K562 (cell line): ENCODE results near the gene UBE2O. TPM values are rescaled to one million over a fixed set of nuclear protein-coding genes. Genes with fewer than 3 reads are reported as not detected.

Experiments
- ATAC-seq: fragments of 200-7000 bp; cut with Tn5 transposase; 3 replicates; pipeline ENCODE4 v1.9.1; 2020; ENCODE audit warnings: moderate library complexity
- BruUV-seq: library from RNA; stranded (reverse); fragments of 400-500 nt; replicated peaks from 2 replicates; lab custom pipeline; 2021; lab: Mats Ljungman, UMichigan
- CTCF ChIA-PET: fragments of 300-600 bp; formaldehyde crosslinking; extraction: SDS; loops from one replicate; lab custom pipeline; 2021; ENCODE audit warnings: low intra/inter-chr PET ratio; lab: Yijun Ruan, JAX
- POLR2A ChIA-PET: fragments of 300-600, 350-650 bp; sonication (Branson Sonifier 250); formaldehyde crosslinking; extraction: SDS; loops from one replicate; lab custom pipeline; 2021; ENCODE audit warnings: antibody characterized with exemption, inconsistent platforms; lab: Yijun Ruan, JAX
- DNase-seq, 4 experiments: peaks; one replicate each; pipeline versions ENCODE4 v3.0.0 to v3.0.0-alpha.2; 2011 to 2018; ENCODE audit warnings: low spot score in 3 of 4, mixed read lengths in 3 of 4; ENCODE audit errors: extremely low read depth in 1 of 4
- FAIRE-seq: peaks from 2 replicates; lab custom pipeline; 2011; peaks lifted over from hg19 to GRCh38; lab: Jason Lieb, UNC
- H2AFZ ChIP-seq: 2 replicates; pipeline ENCODE4 v1.6.0; 2011; ENCODE audit warnings: low read depth, low read length, control low read depth, inconsistent platforms
- H3K27ac ChIP-seq: fragments of 200-600 bp; 3 replicates; pipeline ENCODE4 v1.8.0; 2011; ENCODE audit warnings: low read depth, mild to moderate bottlenecking, control low read depth, inconsistent platforms, low read length, moderate library complexity, mixed read lengths; ENCODE audit errors: extremely low read depth
- H3K27me3 ChIP-seq, 2 experiments: fragments of 300-600 bp in 1 of 2; 2 replicates in 1 of 2; 3 replicates in 1 of 2; pipeline versions ENCODE4 v1.6.0 to v1.8.0; 2011; ENCODE audit warnings: inconsistent platforms in 2 of 2, low read length in 2 of 2, mild to moderate bottlenecking in 1 of 2, mixed read lengths in 1 of 2, moderate library complexity in 1 of 2; ENCODE audit not compliant: control insufficient read depth in 2 of 2, insufficient read depth in 2 of 2
- H3K36me3 ChIP-seq: fragments of 300-600 bp; 3 replicates; pipeline ENCODE4 v1.8.0; 2011; ENCODE audit warnings: mild to moderate bottlenecking, low read length, inconsistent platforms; ENCODE audit not compliant: control insufficient read depth, insufficient read depth
- H3K4me1 ChIP-seq, 2 experiments: fragments of 200-600 bp in 1 of 2; replicated peaks in 1 of 2; 2 replicates in 1 of 2; 3 replicates in 1 of 2; pipeline versions ENCODE4 v1.5.1 to v1.8.0; 2011; ENCODE audit warnings: inconsistent platforms in 2 of 2, low read length in 2 of 2, mild to moderate bottlenecking in 1 of 2, mixed read lengths in 1 of 2, moderate library complexity in 1 of 2; ENCODE audit not compliant: control insufficient read depth in 2 of 2, insufficient read depth in 2 of 2
- H3K4me2 ChIP-seq: 2 replicates; pipeline ENCODE4 v1.6.1; 2011; ENCODE audit warnings: low read length, control low read depth, inconsistent platforms, mixed read lengths; ENCODE audit not compliant: insufficient read depth
- H3K4me3 ChIP-seq: fragments of 200-600 bp; sonication (generic), shearing (Covaris generic); 2 replicates; pipeline ENCODE4 v1.5.1; 2016; ENCODE audit warnings: control low read depth, inconsistent platforms
- H3K79me2 ChIP-seq: fragments of 200-600 bp; 3 replicates; pipeline ENCODE4 v1.8.0; 2011; ENCODE audit warnings: low read length, inconsistent platforms; ENCODE audit not compliant: control insufficient read depth, insufficient read depth
- H3K9ac ChIP-seq, 2 experiments: 2 replicates each; pipeline versions ENCODE4 v1.6.0 to v1.6.1; 2011; ENCODE audit warnings: low read depth in 2 of 2, low read length in 2 of 2, control low read depth in 1 of 2, inconsistent platforms in 1 of 2, mild to moderate bottlenecking in 1 of 2, mixed read lengths in 1 of 2; ENCODE audit not compliant: insufficient read depth in 1 of 2
- H3K9me1 ChIP-seq: one replicate; pipeline ENCODE4 v1.6.0; 2011; ENCODE audit warnings: inconsistent platforms, mild to moderate bottlenecking, low read length, moderate library complexity; ENCODE audit not compliant: control insufficient read depth, insufficient read depth
- H3K9me3 ChIP-seq: replicated peaks from 2 replicates; pipeline ENCODE4 v1.5.1; 2011; ENCODE audit warnings: low read depth, low read length, inconsistent platforms; ENCODE audit not compliant: control insufficient read depth, insufficient read depth
- H4K20me1 ChIP-seq: replicated peaks from 2 replicates; pipeline ENCODE4 v1.6.1; 2011; ENCODE audit warnings: low read length, inconsistent platforms, mixed read lengths; ENCODE audit not compliant: control insufficient read depth, insufficient read depth
- ARID4B ChIP-seq: sonication (generic); formaldehyde crosslinking; IDR thresholded peaks from 2 replicates; pipeline ENCODE4 v1.8.0; 2022; ENCODE audit warnings: mild to moderate bottlenecking, missing genetic modification reagents
- GTF2B ChIP-seq: IDR thresholded peaks from 2 replicates; pipeline ENCODE4 v1.6.1; 2011; ENCODE audit not compliant: insufficient read length; ENCODE audit errors: extremely low read depth
- HES1 ChIP-seq: fragments of 450-650 bp; IDR thresholded peaks from 2 replicates; pipeline ENCODE4 v1.6.1; 2016; ENCODE audit warnings: low read depth, mild to moderate bottlenecking, moderate library complexity
- KDM4B ChIP-seq, 2 experiments: fragments of 450-650 bp in 1 of 2; sonication (generic) in 1 of 2; IDR thresholded peaks; 2 replicates each; pipeline ENCODE4 v1.6.1; 2016 to 2017; ENCODE audit warnings: borderline replicate concordance in 2 of 2, antibody characterized with exemption in 1 of 2, low read depth in 1 of 2, mild to moderate bottlenecking in 1 of 2
- KHSRP ChIP-seq: fragments of 450-650 bp; IDR thresholded peaks from 2 replicates; pipeline ENCODE4 v1.6.1; 2017
- LEF1 ChIP-seq: fragments of 450-650 bp; IDR thresholded peaks from 2 replicates; pipeline ENCODE4 v1.6.1; 2016; ENCODE audit warnings: mild to moderate bottlenecking
- PHF8 ChIP-seq: fragments of 200-600 bp; sonication (generic); IDR thresholded peaks from 2 replicates; pipeline ENCODE4 v1.6.1; 2012; ENCODE audit warnings: mixed run types, mild to moderate bottlenecking, inconsistent platforms, low read length, moderate library complexity, borderline replicate concordance
- RBM15 ChIP-seq: fragments of 200-400 bp; formaldehyde crosslinking; IDR thresholded peaks from 2 replicates; pipeline ENCODE4 v1.6.1; 2018; ENCODE audit warnings: mild to moderate bottlenecking, low read length, moderate library complexity; ENCODE audit not compliant: insufficient read depth
- SAFB2 ChIP-seq: fragments of 200-400 bp; formaldehyde crosslinking; IDR thresholded peaks from 2 replicates; pipeline ENCODE4 v1.6.1; 2018; ENCODE audit warnings: borderline replicate concordance, low read length, low read depth, moderate library complexity; ENCODE audit not compliant: severe bottlenecking
- SMARCA4 ChIP-seq: fragments of 450-650 bp; IDR thresholded peaks from 2 replicates; pipeline ENCODE4 v1.6.1; 2016
- SOX6 ChIP-seq: fragments of 450-650 bp; IDR thresholded peaks from 2 replicates; pipeline ENCODE4 v1.6.1; 2014; ENCODE audit warnings: mild to moderate bottlenecking
- THRA ChIP-seq: fragments of 450-650 bp; IDR thresholded peaks from 2 replicates; pipeline ENCODE4 v1.6.1; 2017; ENCODE audit warnings: mild to moderate bottlenecking, moderate library complexity
- WHSC1 ChIP-seq: IDR thresholded peaks from one replicate; pipeline ENCODE4 v1.6.1; 2012; ENCODE audit warnings: low read length, control low read depth, inconsistent platforms
- ZBTB2 ChIP-seq: fragments of 450-650 bp; IDR thresholded peaks from 2 replicates; pipeline ENCODE4 v1.6.1; 2016; ENCODE audit warnings: antibody characterized with exemption
- ZNF175 ChIP-seq: fragments of 200-800 bp; sonication (Bioruptor generic); IDR thresholded peaks from 2 replicates; pipeline ENCODE4 v1.6.1; 2016; ENCODE audit warnings: low read depth, mild to moderate bottlenecking, missing genetic modification characterization, missing compliant biosample characterization
- WGBS: fragments of 100-300 bp; shearing (Covaris generic); methylation state at CpG from one replicate; pipeline ENCODE4 v1.1.6; 2016; ENCODE audit warnings: low coverage, mixed read lengths; ENCODE audit not compliant: insufficient coverage; ENCODE audit errors: missing lambda C conversion rate; 5-methylcytosine and 5-hydroxymethylcytosine counted together
- in situ Hi-C: fragments of 300-500 bp; cut with MboI; formaldehyde crosslinking; loops from 4 replicates; pipeline ENCODE4 v1.15.0; 2018; ENCODE audit warnings: inconsistent platforms, mixed read lengths
- intact Hi-C: fragments of 100-400 bp; cut with micrococcal nuclease; formaldehyde crosslinking; loops from 2 replicates; pipeline ENCODE4 v1.14.2; 2022
- polyA plus RNA-seq, 8 experiments: library from polyadenylated mRNA; depleted of rRNA in 4 of 8; stranded (reverse) in 5 of 8; unstranded in 3 of 8; fragments of >200 nt; fragmentation: Nextera tagmentation in 2 of 8; fragmentation: Illumina TruSeq in 1 of 8; extraction: Ambion mirVana in 2 of 8; extraction: Trizol in 1 of 8; gene quantifications; 2 replicates each; pipeline versions ENCODE4 v1.2.1 to v1.2.3, GENCODE V29; 2011 to 2014; ENCODE audit warnings: inconsistent platforms in 1 of 8, missing spikeins in 1 of 8
- total RNA-seq, 7 experiments: library from RNA; depleted of rRNA in 6 of 7; stranded (reverse); fragments of >200 nt in 6 of 7; fragmentation: Illumina TruSeq in 2 of 7; extraction: Trizol in 2 of 7; gene quantifications; 2 replicates each; pipeline versions ENCODE4 v1.2.1 to v1.2.3, GENCODE V29; 2011 to 2021; ENCODE audit warnings: low replicate concordance in 1 of 7

The UBE2O gene
- total and polyA plus RNA-seq, 9 of the 15 experiments (the other 6 are each of a cell fraction or from before 2014, with no cell fraction given) = 1.6 to 39.7 (median 13.3) TPM

- DNase-seq (no peak), ATAC-seq (no peak), FAIRE-seq (no peak)
- Histone ChIP-seq H2AFZ (no peak overlapping the region), H3K27ac (no peak overlapping the region), H3K9me3 (no peaks in the 10 kb centered on the region), H3K79me2 (no peaks in the 10 kb centered on the region), H3K4me3 (no peak overlapping the region), H3K36me3 (no peaks in the 10 kb centered on the region), H4K20me1 (0 out of 2 replicates have a peak, but pooled peaks cover 2% of the 10 kb centered on the region), H3K9ac (no peak overlapping the region), H3K4me1 (peaks cover 0 to 44% of the 10 kb centered on the region in 2 experiments; a peak in 2 of 5 replicates), H3K4me2 (no peak overlapping the region), H3K9me1 (peaks cover 2% of the 10 kb centered on the region), H3K27me3 (peaks cover 9 to 50% of the 10 kb centered on the region in 2 experiments; a peak in 4 of 5 replicates)
- 14% methylated on average over 14 of the region's 14 CpGs for WGBS
- BruUV-seq = no TSS peak
- ChIA-PET POLR2A (no interaction called here), CTCF (interaction anchor here (6.9 kb wide), 1 partner anchor 37 kb away, joined by 100 read pairs; no protein-coding TSS in a partner anchor)
- intact Hi-C loops = no loop called here
- in situ Hi-C loops = loop anchor here (5.0 kb wide), 1 partner anchor 39 kb away; no protein-coding TSS in a partner anchor
- no peak for TF ChIP-seq WHSC1
- no peak for TF ChIP-seq SAFB2
- no peak for TF ChIP-seq PHF8
- TF ChIP-seq SMARCA4 = no peak
- no peak for TF ChIP-seq GTF2B
- TF ChIP-seq LEF1 = no peak
- no peak for TF ChIP-seq HES1
- no peak for TF ChIP-seq ZBTB2
- no peak for TF ChIP-seq ARID4B (CRISPR knock-in tag)
- no peak for TF ChIP-seq KHSRP
- TF ChIP-seq RBM15 = no peak
- TF ChIP-seq SOX6 = no peak
- no peak for TF ChIP-seq THRA
- TF ChIP-seq ZNF175 (CRISPR knock-in tag) = no peak
- TF ChIP-seq KDM4B (IDR thresholded peaks at IDR 0.05; ENCODE audit: borderline replicate concordance in 2 of 2, low read depth in 1 of 2) = no peak
Observed at GRCh38 chr17:76468634-76469010, 15.7 kb upstream of the UBE2O start.
